ENCODE measurements around the gene CCDC6.

- no peak for TF ChIP-seq CTCF (IDR thresholded peaks at IDR 0.05)
- no peak for TF ChIP-seq POLR2A (IDR thresholded peaks at IDR 0.05)
These were observed 54.5 kb downstream of the CCDC6 start for GRCh38 chr10:59851864-59852263.
